ENCODE measurements around the gene SOCS3. TPM values are rescaled to one million over a fixed set of nuclear protein-coding genes. Genes with fewer than 3 reads are reported as not detected.

SOCS3 gene
- total and polyA plus RNA-seq, 2 experiments from 2014 or later: 31.2 to 50.6 TPM

GRCh38 chr17:78307887-78308638 lies 51.8 kb downstream of the SOCS3 start:
- H3K4me2 ChIP-seq (ENCODE audit: unreplicated experiment): no peak overlapping the region
- H3K4me1 ChIP-seq (ENCODE audit: insufficient read depth): no peaks in the 10 kb centered on the region
- H3K9me3 ChIP-seq (ENCODE audit: low read depth): no peaks in the 10 kb centered on the region
- H3K79me2 ChIP-seq (ENCODE audit: insufficient read depth): no peaks in the 10 kb centered on the region
- DNase-seq: no peak
- H4K20me1 ChIP-seq (ENCODE audit: insufficient read depth): no peaks in the 10 kb centered on the region
- WGBS, 2 experiments (ENCODE audit: low coverage in 1 of 2, low lambda C conversion rate in 2 of 2, missing lambda C conversion rate in 2 of 2): 76 to 79% methylated on average over 13 of the region's 13 CpGs
- H3K27me3 ChIP-seq (replicated peaks; ENCODE audit: insufficient read depth): no peaks in the 10 kb centered on the region
- no peak overlapping the region for H3K9ac ChIP-seq
- H3K9me2 ChIP-seq (ENCODE audit: insufficient read depth): no peaks in the 10 kb centered on the region
- H3K4me3 ChIP-seq: no peak overlapping the region
- no peaks in the 10 kb centered on the region for H3F3A ChIP-seq (ENCODE audit: insufficient read depth)
- no peak overlapping the region for H2AFZ ChIP-seq
- no peaks in the 10 kb centered on the region for H3K36me3 ChIP-seq (ENCODE audit: low read depth)
- H3K27ac ChIP-seq: no peak overlapping the region
- in situ Hi-C loops (cut with MboI): no loop called here
- TF ChIP-seq EZH2phosphoT487 (IDR thresholded peaks at IDR 0.05; ENCODE audit: insufficient read depth, low read depth): no peak
- no peak for TF ChIP-seq EZH2 (IDR thresholded peaks at IDR 0.05; ENCODE audit: insufficient read depth, poor library complexity, severe bottlenecking)

- H4K20me1 ChIP-seq (ENCODE audit: insufficient read depth): no peaks in the 10 kb centered on the region
- no peaks in the 10 kb centered on the region for H3K27me3 ChIP-seq (replicated peaks; ENCODE audit: insufficient read depth)
- TF ChIP-seq EZH2 (IDR thresholded peaks at IDR 0.05; ENCODE audit: insufficient read depth, poor library complexity, severe bottlenecking) (no peak), EZH2phosphoT487 (IDR thresholded peaks at IDR 0.05; ENCODE audit: insufficient read depth, low read depth) (no peak)
- WGBS, 2 experiments (ENCODE audit: low coverage in 1 of 2, low lambda C conversion rate in 2 of 2, missing lambda C conversion rate in 2 of 2): 80 to 83% methylated on average over 1 of the region's 1 CpG
- H3K4me1 ChIP-seq (ENCODE audit: insufficient read depth): no peaks in the 10 kb centered on the region
- H3K9me2 ChIP-seq (ENCODE audit: insufficient read depth): no peaks in the 10 kb centered on the region
- DNase-seq: no peak
- no peak overlapping the region for H3K4me2 ChIP-seq (ENCODE audit: unreplicated experiment)
- no peak overlapping the region for H3K4me3 ChIP-seq
- H3K9ac ChIP-seq: no peak overlapping the region
- no peaks in the 10 kb centered on the region for H3K79me2 ChIP-seq (ENCODE audit: insufficient read depth)
- in situ Hi-C loops (cut with MboI): no loop called here
- H3K9me3 ChIP-seq (ENCODE audit: low read depth): no peaks in the 10 kb centered on the region
- no peaks in the 10 kb centered on the region for H3F3A ChIP-seq (ENCODE audit: insufficient read depth)
- H2AFZ ChIP-seq: no peak overlapping the region
- no peak overlapping the region for H3K27ac ChIP-seq
- no peaks in the 10 kb centered on the region for H3K36me3 ChIP-seq (ENCODE audit: low read depth)
These were observed 53.0 kb downstream of the SOCS3 start for GRCh38 chr17:78306913-78307312.

Small RNA genes lying within 50 kb of the gene (small RNA-seq; reads per million reads assigned to genes)
- gene RF00415 (ENCODE audit: low read depth, low replicate concordance) (not detected), gene RN7SL236P (ENCODE audit: low read depth, low replicate concordance) (not detected)

Other genes starting within 250 kb of the SOCS3 start
- not detected in 2 replicates for gene TMC6, start 231.3 kb downstream of the SOCS3 start, total RNA-seq (2014; rRNA removed; shearing (Covaris generic))
- 0.20 TPM in 1 of 2 replicates, not detected in the other for gene TMC6, start 231.3 kb downstream of the SOCS3 start, polyA plus RNA-seq (2016; fragmentation: Nextera tagmentation; extraction: Ambion mirVana)
- not detected in 2 replicates for gene TMC8, start 229.3 kb downstream of the SOCS3 start, total RNA-seq (2014; rRNA removed; shearing (Covaris generic))
- gene TMC8, start 229.3 kb downstream of the SOCS3 start, polyA plus RNA-seq (2016; fragmentation: Nextera tagmentation; extraction: Ambion mirVana): 0.09 TPM in 1 of 2 replicates, not detected in the other
- not detected in 2 replicates for gene C17orf99, start 213.7 kb downstream of the SOCS3 start, total RNA-seq (2014; rRNA removed; shearing (Covaris generic))
- gene C17orf99, start 213.7 kb downstream of the SOCS3 start, polyA plus RNA-seq (2016; fragmentation: Nextera tagmentation; extraction: Ambion mirVana): not detected in 2 replicates
- 6.2 and 15.4 TPM in 2 replicates for gene SYNGR2, start 191.5 kb downstream of the SOCS3 start, total RNA-seq (2014; rRNA removed; shearing (Covaris generic))
- gene SYNGR2, start 191.5 kb downstream of the SOCS3 start, polyA plus RNA-seq (2016; fragmentation: Nextera tagmentation; extraction: Ambion mirVana): 19.3 and 19.9 TPM in 2 replicates
- gene TK1, start 173.0 kb downstream of the SOCS3 start, total RNA-seq (2014; rRNA removed; shearing (Covaris generic)): 58.6 and 84.5 TPM in 2 replicates
- gene TK1, start 173.0 kb downstream of the SOCS3 start, polyA plus RNA-seq (2016; fragmentation: Nextera tagmentation; extraction: Ambion mirVana): 79.4 and 83.5 TPM in 2 replicates
- 20.4 and 22.9 TPM in 2 replicates for gene AFMID, start 172.7 kb downstream of the SOCS3 start, total RNA-seq (2014; rRNA removed; shearing (Covaris generic))
- 22.2 and 24.1 TPM in 2 replicates for gene AFMID, start 172.7 kb downstream of the SOCS3 start, polyA plus RNA-seq (2016; fragmentation: Nextera tagmentation; extraction: Ambion mirVana)
- 30.9 and 32.5 TPM in 2 replicates for gene BIRC5, start 145.8 kb downstream of the SOCS3 start, total RNA-seq (2014; rRNA removed; shearing (Covaris generic))
- gene BIRC5, start 145.8 kb downstream of the SOCS3 start, polyA plus RNA-seq (2016; fragmentation: Nextera tagmentation; extraction: Ambion mirVana): 42.3 and 44.4 TPM in 2 replicates
- not detected in 2 replicates for gene TMEM235, start 128.4 kb downstream of the SOCS3 start, total RNA-seq (2014; rRNA removed; shearing (Covaris generic))
- not detected in 2 replicates for gene TMEM235, start 128.4 kb downstream of the SOCS3 start, polyA plus RNA-seq (2016; fragmentation: Nextera tagmentation; extraction: Ambion mirVana)
- 31.4 and 32.5 TPM in 2 replicates for gene PGS1, start 18.6 kb upstream of the SOCS3 start, total RNA-seq (2014; rRNA removed; shearing (Covaris generic))
- 28.6 and 30.2 TPM in 2 replicates for gene PGS1, start 18.6 kb upstream of the SOCS3 start, polyA plus RNA-seq (2016; fragmentation: Nextera tagmentation; extraction: Ambion mirVana)
- gene DNAH17, start 217.3 kb upstream of the SOCS3 start, total RNA-seq (2014; rRNA removed; shearing (Covaris generic)): not detected in 2 replicates
- 0.18 and 0.64 TPM in 2 replicates for gene DNAH17, start 217.3 kb upstream of the SOCS3 start, polyA plus RNA-seq (2016; fragmentation: Nextera tagmentation; extraction: Ambion mirVana)